ENCODE measurements around the gene LCNL1. TPM values are rescaled to one million over a fixed set of nuclear protein-coding genes. Genes with fewer than 3 reads are reported as not detected.

The LCNL1 gene
- total and polyA plus RNA-seq, 2 of the 13 experiments (the other 11 are each of a cell fraction or from before 2014, with no cell fraction given) = not detected

DNA sequence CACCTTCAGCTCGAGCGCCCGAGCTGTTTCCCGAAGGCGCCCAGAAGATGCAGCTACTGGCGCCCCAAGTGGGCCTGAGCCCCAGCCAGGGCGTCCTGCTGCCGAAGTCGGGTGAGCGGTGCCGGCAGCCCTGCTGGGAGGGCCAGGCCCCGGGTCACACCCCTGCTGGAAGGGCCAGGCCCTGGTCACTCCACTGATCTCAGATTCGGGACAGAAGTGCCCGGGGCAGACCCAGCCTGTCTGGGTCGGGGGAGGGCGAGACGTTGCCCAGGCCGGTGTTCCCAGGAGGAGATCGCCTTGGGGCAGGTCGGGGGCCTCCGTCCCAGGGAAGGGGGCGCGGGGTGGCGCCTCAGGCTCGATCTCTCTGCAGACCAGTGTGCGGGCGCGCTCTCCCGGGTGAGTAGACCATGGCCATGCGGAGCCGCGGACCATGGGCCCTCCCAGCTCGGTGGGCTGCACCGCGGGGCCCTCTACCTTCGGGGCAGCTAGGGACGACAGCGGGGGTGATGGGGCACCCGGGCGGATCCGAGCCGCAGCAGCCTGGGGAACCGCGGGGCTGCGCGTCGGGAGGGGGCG lies 2.3 kb downstream of the LCNL1 start:
- no TSS peak for BruUV-seq (replicated peaks)
- H3K36me3 ChIP-seq (replicated peaks in 1 of 2; ENCODE audit: control insufficient read depth in 1 of 2, insufficient read depth in 2 of 2, low read length in 2 of 2) = no peaks in the 10 kb centered on the region
- no peak for DNase-seq (ENCODE audit: low spot score)
- no peaks in the 10 kb centered on the region for H3K79me2 ChIP-seq (ENCODE audit: insufficient read depth, low read length)
- no peak for FAIRE-seq
- POLR2A ChIA-PET = no interaction called here
- no peaks in the 10 kb centered on the region for H4K20me1 ChIP-seq (ENCODE audit: insufficient read depth, low read length)
- in situ Hi-C loops (cut with HindIII; ENCODE audit: extremely low pct_ligation_motif_present, low pct_unique_long_range_greater_than_20kb) = no loop called here
- H3K27me3 ChIP-seq (ENCODE audit: control insufficient read depth in 1 of 2, insufficient read depth in 2 of 2, low read length in 2 of 2) = peaks cover 3 to 53% of the 10 kb centered on the region in 2 experiments; a peak in 3 of 5 replicates
- 55% methylated on average over 13 of the region's 48 CpGs for WGBS (ENCODE audit: low lambda C conversion rate)
- ATAC-seq = no peak
- H2AFZ ChIP-seq (ENCODE audit: low read length) = no peak overlapping the region
- no peaks in the 10 kb centered on the region for H3K9me3 ChIP-seq (ENCODE audit: low read length)
- H3K4me3 ChIP-seq (replicated peaks in 1 of 3; ENCODE audit: insufficient read depth in 1 of 3, low read depth in 2 of 3, low read length in 3 of 3) = no peak overlapping the region
- CTCF ChIA-PET (ENCODE audit: low intra/inter-chr PET ratio, low total read pairs) = no interaction called here
- H3K4me2 ChIP-seq (ENCODE audit: low read depth, low read length) = no peak overlapping the region
- no peak overlapping the region for H3K9ac ChIP-seq (ENCODE audit: insufficient read depth, low read depth, low read length)
- intact Hi-C loops (cut with micrococcal nuclease; ENCODE audit: unreplicated experiment) = no loop called here
- H3K27ac ChIP-seq (ENCODE audit: extremely low read length, insufficient read depth, low read length) = no peak overlapping the region
- peaks cover 44% of the 10 kb centered on the region for H3K4me1 ChIP-seq (ENCODE audit: insufficient read depth, low read length)
- TF ChIP-seq MLLT10 (CRISPR knock-in tag; IDR thresholded peaks at IDR 0.05) = no peak
- TF ChIP-seq ATAD3A (CRISPR knock-in tag; IDR thresholded peaks at IDR 0.05) = no peak
- TF ChIP-seq ZNF282 (IDR thresholded peaks at IDR 0.05; ENCODE audit: partially characterized antibody) = no peak
- TF ChIP-seq, protein P1, sequence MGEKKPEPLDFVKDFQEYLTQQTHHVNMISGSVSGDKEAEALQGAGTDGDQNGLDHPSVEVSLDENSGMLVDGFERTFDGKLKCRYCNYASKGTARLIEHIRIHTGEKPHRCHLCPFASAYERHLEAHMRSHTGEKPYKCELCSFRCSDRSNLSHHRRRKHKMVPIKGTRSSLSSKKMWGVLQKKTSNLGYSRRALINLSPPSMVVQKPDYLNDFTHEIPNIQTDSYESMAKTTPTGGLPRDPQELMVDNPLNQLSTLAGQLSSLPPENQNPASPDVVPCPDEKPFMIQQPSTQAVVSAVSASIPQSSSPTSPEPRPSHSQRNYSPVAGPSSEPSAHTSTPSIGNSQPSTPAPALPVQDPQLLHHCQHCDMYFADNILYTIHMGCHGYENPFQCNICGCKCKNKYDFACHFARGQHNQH (CRISPR knock-in tag; IDR thresholded peaks at IDR 0.05) = no peak
- no peak for TF ChIP-seq MED13 (CRISPR knock-in tag; IDR thresholded peaks at IDR 0.05)
- TF ChIP-seq ZNF644 (CRISPR knock-in tag; IDR thresholded peaks at IDR 0.05; ENCODE audit: low read depth) = no peak
- TF ChIP-seq, protein P2, sequence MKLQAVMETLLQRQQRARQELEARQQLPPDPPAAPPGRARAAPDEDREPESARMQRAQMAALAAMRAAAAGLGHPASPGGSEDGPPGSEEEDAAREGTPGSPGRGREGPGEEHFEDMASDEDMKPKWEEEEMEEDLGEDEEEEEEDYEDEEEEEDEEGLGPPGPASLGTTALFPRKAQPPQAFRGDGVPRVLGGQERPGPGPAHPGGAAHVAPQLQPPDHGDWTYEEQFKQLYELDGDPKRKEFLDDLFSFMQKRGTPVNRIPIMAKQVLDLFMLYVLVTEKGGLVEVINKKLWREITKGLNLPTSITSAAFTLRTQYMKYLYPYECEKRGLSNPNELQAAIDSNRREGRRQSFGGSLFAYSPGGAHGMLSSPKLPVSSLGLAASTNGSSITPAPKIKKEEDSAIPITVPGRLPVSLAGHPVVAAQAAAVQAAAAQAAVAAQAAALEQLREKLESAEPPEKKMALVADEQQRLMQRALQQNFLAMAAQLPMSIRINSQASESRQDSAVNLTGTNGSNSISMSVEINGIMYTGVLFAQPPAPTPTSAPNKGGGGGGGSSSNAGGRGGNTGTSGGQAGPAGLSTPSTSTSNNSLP (IDR thresholded peaks at IDR 0.05; ENCODE audit: low read depth, low read length) = no peak
- TF ChIP-seq MEF2D (CRISPR knock-in tag; IDR thresholded peaks at IDR 0.05) = no peak
- TF ChIP-seq, protein P3, sequence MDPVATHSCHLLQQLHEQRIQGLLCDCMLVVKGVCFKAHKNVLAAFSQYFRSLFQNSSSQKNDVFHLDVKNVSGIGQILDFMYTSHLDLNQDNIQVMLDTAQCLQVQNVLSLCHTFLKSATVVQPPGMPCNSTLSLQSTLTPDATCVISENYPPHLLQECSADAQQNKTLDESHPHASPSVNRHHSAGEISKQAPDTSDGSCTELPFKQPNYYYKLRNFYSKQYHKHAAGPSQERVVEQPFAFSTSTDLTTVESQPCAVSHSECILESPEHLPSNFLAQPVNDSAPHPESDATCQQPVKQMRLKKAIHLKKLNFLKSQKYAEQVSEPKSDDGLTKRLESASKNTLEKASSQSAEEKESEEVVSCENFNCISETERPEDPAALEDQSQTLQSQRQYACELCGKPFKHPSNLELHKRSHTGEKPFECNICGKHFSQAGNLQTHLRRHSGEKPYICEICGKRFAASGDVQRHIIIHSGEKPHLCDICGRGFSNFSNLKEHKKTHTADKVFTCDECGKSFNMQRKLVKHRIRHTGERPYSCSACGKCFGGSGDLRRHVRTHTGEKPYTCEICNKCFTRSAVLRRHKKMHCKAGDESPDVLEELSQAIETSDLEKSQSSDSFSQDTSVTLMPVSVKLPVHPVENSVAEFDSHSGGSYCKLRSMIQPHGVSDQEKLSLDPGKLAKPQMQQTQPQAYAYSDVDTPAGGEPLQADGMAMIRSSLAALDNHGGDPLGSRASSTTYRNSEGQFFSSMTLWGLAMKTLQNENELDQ (CRISPR knock-in tag; IDR thresholded peaks at IDR 0.05; ENCODE audit: borderline replicate concordance) = no peak
